Activated CD8-positive, alpha-beta memory T cell treated with anti-CD3 and anti-CD28 coated beads for 36 hours (primary cell): ENCODE measurements around the gene FABP2. TPM values are rescaled to one million over a fixed set of nuclear protein-coding genes. Genes with fewer than 3 reads are reported as not detected.
"Not testable (repeated sequence)": the region's sequence is repeated elsewhere in the genome, so short reads cannot be mapped to it uniquely, and the experiment has no call there.

Experiments
- CTCF ChIA-PET: fragments of 350-600 bp; sonication (Branson Sonifier 250); formaldehyde crosslinking; loops from one replicate; lab custom pipeline; 2021; ENCODE audit warnings: antibody characterized with exemption; lab: Charles Lee
- POLR2A ChIA-PET: fragments of 350-600 bp; sonication (Branson Sonifier 250); formaldehyde crosslinking; loops from one replicate; lab custom pipeline; 2021; ENCODE audit warnings: antibody characterized with exemption; lab: Charles Lee
- total RNA-seq, 2 experiments: library from RNA; stranded (reverse); gene quantifications; one replicate each; pipeline ENCODE4 v1.2.3, GENCODE V29; 2021

The FABP2 gene
- not detected for total RNA-seq

DNA sequence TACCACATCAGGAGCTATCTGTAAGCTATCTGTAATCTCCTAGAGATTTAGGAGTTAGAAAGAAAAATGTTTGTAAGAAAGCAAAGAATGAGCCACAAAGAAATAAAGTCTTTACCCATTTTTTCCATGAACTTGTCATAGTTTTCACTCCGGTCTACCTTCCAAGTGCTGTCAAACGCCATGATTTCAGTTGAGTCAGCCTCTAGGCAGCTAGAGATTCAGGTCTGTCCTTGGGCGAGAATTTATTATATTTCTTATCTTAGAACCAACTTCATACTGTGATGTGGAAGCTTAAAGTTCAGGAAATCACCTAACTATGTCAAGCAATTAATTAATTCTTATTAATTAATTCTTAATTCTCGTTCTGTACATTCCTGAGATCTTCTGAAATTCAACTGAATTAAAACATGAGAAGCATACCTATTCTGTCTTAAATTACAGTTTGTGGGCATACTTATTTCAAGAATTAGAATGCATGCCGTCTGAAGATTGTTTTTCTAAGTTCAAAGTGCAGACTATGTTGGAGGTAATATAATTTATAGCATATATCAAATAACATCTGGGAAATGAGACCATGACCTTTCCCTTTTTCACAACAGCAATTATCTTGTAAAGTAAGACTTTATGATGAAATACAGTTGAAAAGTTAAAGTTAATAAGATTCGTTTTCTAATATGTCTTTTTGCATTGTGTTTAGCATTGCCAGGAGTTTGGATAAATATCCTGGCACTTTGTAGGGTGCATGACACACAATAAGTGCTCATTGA, at the start of gene FABP2:
Gene FABP2 (minus strand): TSS at position 218 of the 767 bp plus-strand sequence. CDS start 36 bp downstream, at position 182.
- POLR2A ChIA-PET: no interaction called here
- CTCF ChIA-PET: interaction anchor here (0.8 kb wide), 1 partner anchor 43 kb away, joined by 3 read pairs; no protein-coding TSS in a partner anchor

GRCh38 chr4:119370951-119371683, 49.2 kb upstream of the FABP2 start:
- CTCF ChIA-PET: not testable (repeated sequence)

DNA sequence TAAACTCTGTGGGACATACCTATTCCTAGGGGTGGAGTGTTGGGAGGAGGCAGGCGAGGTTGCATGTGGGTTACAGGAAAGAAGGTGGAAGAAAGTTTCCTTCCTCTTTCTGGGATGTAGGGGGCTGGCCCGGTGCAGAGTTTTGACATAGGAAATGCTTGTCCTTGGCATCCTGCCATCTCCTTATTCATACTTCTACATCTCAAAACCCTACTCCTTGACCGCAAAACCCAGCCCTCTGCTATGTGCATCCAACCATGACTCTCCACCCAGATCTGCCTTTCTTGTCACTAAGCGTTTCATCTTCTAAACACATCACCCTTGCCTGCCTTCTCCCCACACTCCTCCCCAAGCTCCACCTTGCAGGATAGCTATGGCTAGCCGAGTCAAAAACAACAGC, 48.5 kb upstream of the FABP2 start:
- POLR2A ChIA-PET: not testable (repeated sequence)

More at GRCh38 chr4:119370951-119371683, 49.2 kb upstream of the FABP2 start:
- POLR2A ChIA-PET: not testable (repeated sequence)

DNA sequence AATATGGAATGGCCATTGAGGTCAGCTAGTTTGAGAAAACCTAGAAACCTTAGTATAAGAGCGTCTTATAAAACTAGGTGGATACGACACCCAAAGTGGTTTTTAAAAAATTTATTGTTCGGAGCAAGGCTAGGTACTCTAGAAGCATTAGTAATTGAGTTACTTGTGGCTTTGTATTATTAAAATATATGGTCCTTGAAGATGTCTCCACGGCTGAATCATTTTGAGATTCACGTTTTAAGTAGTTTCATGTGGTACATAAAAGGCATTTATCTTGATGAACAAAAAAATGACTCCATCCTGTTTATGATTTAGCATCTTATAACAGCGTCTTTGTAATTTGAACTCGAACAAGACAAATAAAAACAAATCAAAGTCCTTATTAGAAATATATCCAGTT, 44.9 kb upstream of the FABP2 start:
- POLR2A ChIA-PET, CTCF ChIA-PET: not testable (repeated sequence)

More for the DNA sequence above, 48.5 kb upstream of the FABP2 start:
- CTCF ChIA-PET: not testable (repeated sequence)

DNA sequence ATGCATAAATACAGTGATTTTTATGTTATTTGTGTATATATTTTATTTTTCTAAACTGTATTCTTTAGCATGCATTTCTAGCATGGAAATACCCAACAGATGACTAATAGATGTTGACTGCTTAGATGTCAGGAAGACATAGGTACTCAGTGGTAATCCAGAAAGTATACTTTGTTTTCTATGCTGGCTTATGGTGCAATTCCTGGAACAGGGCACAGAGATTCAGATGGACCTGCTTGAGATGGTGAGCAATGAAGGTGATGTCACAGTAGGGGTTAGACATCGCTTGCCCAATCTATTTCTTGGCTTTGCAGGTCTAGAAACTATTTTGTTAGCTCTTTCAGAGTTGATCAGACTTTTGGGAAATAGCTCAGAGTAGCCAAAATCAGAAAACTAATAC, 42.3 kb upstream of the FABP2 start:
- CTCF ChIA-PET, POLR2A ChIA-PET: not testable (repeated sequence)

DNA sequence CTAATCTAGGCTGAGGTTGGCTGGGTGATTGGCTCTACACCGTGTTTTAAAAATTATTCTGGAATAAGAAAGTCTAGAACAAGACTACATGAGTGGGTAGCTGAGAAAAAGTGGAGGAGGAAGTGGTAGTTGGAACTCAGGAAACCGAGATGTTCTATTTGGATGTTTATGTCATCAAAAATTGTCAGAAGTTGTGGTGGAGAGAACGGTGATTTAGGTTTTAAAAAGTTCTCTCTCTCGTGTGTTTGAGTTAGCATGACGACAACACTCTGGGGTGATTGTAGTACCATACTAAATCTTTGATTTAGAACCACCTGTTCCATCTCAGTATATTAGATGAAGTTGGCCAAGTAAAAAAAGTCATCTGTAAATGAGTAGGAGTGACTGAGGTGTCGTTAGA, 41.4 kb upstream of the FABP2 start:
- POLR2A ChIA-PET, CTCF ChIA-PET: not testable (repeated sequence)

GRCh38 chr4:119362413-119362812, 40.5 kb upstream of the FABP2 start:
- POLR2A ChIA-PET, CTCF ChIA-PET: not testable (repeated sequence)

DNA sequence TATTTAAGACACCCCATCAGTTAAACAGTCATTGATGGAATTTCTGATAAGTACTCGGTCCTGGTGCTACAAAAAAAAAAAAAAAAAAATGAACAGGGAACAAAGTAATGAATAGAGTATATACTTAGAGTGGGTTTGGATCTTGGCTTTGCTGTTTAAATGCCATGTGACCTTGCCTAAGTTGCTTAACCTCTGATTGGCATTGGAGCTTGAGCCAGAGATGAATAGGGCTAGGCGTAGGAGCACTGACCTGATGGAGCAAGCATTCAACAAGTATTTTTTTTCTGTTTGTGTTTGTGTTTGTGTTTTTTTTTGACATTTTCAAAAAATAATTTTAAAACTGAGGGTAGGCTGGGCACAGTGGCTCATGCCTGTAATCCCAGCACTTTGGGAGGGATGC, 37.9 kb upstream of the FABP2 start:
- POLR2A ChIA-PET, CTCF ChIA-PET: not testable (repeated sequence)

DNA sequence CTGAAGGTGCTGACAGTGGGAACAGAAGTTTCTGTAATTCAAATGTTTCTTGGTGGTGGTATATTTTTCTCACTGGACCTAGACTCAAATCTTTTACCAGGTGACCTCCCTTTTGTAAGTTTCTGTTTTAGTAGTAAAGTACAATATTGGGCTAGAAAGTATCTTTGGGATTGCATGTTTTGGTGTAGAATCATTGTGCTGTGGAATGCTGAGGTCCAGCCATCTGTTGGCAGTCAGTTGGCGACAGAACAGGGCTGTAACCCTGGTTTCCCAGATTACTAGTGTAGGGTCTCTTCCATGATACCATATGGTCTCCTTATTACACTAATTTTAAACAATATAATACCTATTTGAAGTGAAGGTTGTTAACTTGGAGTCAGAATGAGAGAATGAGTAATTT, 34.9 kb upstream of the FABP2 start:
- POLR2A ChIA-PET, CTCF ChIA-PET: not testable (repeated sequence)

DNA sequence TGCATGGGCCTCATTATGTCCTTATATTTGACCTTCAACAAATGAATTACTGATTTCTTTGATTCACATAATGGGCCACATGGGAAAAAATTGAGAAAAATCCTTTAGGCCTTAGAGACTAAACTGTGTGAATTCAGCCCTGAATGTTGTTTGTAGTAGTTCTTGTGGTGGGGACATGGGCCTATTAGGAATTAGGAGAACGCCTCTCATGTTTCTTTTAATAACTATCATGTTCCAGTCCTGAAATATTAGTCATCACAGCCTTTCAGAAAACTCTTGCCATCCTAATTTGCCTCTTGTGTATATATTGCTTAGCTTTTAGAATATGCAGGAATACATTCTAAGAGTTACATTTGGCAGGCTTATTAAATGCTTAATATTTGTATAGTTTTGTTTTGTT, 34.1 kb upstream of the FABP2 start:
- POLR2A ChIA-PET, CTCF ChIA-PET: not testable (repeated sequence)

- POLR2A ChIA-PET, CTCF ChIA-PET: not testable (repeated sequence)
Measured at GRCh38 chr4:119353364-119353763, 31.4 kb upstream of the FABP2 start.

DNA sequence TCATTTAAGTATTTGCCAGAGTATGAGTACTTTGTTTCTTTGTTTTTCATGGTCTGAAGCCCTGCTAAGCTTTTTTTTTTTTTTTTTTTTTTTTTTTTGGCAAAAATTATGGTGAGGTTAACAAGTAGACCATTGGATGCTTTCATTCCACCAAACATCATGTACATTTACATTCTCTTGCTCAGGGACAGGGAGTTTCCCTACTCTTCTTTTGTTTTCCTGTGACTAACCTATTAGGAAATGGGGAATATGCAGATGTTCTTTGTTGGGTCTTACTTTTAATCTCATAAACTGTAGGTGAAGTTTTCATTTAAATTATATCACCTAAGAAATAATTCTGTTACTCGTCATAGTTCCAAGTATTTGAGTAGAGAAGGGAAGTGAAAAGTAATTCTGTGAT, 26.2 kb upstream of the FABP2 start:
- POLR2A ChIA-PET, CTCF ChIA-PET: not testable (repeated sequence)

DNA sequence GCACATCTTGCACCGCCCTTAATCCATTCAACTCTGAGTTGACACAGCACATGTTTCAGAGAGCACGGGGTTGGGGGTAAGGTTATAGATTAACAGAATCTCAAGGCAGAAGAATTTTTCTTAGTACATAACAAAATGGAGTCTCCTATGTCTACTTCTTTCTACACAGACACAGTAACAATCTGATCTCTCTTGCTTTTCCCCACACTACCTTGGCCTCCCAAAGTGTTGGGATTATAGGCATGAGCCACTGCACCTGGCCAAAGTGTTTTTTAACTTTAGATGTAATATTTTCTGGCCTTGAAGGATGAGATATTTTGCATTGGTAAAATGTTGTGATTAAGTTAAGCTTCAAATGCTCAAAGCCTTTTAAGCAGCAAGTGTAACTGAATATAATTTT, 21.4 kb upstream of the FABP2 start:
- CTCF ChIA-PET, POLR2A ChIA-PET: not testable (repeated sequence)

GRCh38 chr4:119339895-119340294, 18.0 kb upstream of the FABP2 start:
- CTCF ChIA-PET, POLR2A ChIA-PET: not testable (repeated sequence)

GRCh38 chr4:119337010-119337409, 15.1 kb upstream of the FABP2 start:
- POLR2A ChIA-PET: no interaction called here
- CTCF ChIA-PET: no interaction called here

DNA sequence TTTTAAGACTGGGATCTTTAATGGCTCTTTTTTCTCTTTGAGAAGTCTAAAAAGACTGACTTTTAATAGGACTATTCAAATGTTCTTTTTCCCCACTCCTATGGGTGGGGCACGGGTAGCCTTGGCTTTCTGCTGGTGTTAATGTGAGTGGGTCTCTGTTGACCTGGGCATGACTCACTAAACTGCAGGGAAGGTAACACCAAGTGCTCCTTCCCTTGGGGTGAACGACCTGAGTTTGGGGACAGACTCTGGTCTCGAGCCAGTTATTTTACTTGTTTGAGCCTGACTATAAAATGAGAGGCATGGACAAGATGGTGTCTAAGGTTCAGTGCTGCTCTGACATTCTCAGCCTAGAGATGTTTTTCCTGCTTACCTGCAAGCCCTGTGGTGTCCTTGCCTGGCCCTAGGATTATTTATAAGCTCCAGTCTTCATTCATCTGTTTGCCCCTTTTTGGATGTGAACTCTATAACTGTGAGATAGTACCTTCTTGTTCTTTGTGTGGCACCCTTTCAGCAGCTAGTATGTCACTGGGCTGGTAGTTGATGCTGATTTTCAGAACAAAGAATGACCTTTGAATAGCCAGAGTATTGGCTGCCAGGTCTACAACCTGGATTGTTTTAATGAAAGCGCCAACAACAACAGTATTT, 14.5 kb upstream of the FABP2 start:
- CTCF ChIA-PET, POLR2A ChIA-PET: not testable (repeated sequence)

- CTCF ChIA-PET: no interaction called here
- POLR2A ChIA-PET: no interaction called here
Measured at GRCh38 chr4:119329835-119330620, 8.1 kb upstream of the FABP2 start.

- ChIA-PET POLR2A (no interaction called here), CTCF (no interaction called here)
Measured at GRCh38 chr4:119328695-119329094, 6.8 kb upstream of the FABP2 start.

DNA sequence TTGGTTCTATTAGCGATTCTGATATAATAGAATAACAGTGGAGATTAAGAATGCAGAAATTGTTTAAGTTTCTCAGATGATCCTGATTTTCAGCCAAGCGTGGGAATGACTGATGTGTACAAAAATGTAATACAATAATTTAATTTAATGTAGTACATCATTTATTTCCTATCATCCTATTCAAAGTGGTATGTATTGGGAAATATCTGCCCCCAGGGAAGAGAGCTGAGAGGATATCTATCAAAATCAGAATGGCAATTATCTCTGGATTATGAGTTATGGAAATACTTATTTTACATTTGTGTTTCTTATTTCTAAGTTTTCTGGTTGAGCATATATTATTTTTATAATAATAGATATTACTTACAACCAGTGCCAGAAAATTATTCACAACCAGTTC, 3.9 kb downstream of the FABP2 start:
- CTCF ChIA-PET: no interaction called here
- POLR2A ChIA-PET: no interaction called here

GRCh38 chr4:119315036-119315435, 6.9 kb downstream of the FABP2 start:
- CTCF ChIA-PET: no interaction called here
- POLR2A ChIA-PET: no interaction called here
